HG03565 (cell line): ENCODE data around the gene ZNF621.
A peak's percentile ranks its signal among the peaks of the same experiment; 100 is the strongest.
"Not testable (repeated sequence)": the region's sequence is repeated elsewhere in the genome, so short reads cannot be mapped to it uniquely, and the experiment has no call there.

Experiments
- ATAC-seq: cut with Tn5 transposase; IDR thresholded peaks from one replicate; pipeline ENCODE4 v1.9.1; 2021; ENCODE audit warnings: mild to moderate bottlenecking, moderate library complexity; ENCODE audit not compliant: unreplicated experiment

Gene ZNF621

DNA sequence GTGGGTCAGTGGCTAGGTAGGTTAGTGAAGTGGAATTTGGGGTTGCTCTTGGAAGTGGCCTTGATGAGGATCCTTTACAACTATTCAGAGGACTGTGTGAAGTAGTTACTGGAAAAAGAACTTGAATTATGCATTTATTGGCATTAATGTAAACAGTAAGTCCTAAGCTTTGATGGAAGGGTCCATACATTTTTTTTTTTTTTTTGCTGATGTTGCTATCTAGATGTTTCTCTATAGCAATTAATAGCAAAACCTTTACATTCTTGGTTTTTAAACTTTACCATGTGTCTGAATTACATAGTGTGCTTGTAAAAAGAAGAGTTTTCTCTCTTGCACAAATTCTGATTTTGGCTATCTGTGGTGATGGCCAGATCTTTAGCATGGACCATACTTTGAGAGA, 9.5 kb downstream of the ZNF621 start:
- no peak for ATAC-seq

DNA sequence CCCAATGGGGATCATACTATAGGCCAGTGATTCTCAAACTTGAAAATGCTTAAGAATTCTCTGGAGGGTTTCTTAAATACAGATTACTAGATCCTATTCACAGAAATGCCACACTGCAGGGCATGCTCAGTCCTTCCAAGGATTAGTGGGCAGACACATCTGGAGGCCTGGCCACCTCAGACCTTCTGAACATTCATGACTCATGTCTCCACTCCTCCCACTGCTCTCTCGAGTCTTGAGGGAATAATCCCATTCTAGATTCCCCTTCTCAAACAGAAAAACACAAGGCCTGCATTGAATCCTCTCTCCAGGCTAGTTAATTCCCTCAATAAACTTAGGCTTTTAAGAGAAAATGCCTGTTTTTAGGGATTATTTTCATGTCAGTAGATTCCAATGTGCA, 22.1 kb downstream of the ZNF621 start:
- no peak for ATAC-seq

DNA sequence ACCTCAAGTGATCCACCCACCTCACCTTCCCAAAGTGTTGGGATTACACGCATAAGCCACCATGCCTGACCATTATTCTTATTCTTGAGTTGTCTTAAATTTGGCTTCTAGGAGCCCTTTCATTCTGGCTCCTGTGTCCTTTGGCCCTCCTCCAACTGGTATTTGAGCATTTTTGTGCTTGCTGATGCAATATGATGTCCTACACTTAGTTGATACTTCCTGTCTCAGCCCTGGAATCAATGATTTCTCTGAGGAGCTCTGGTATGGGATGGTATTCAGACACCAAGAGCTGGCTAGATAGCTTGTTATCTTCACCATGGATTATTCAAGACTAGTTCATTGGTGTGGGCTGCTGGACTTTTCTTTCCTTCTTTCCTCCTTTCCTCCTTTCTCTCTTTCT, 25.4 kb downstream of the ZNF621 start:
- no peak for ATAC-seq

DNA sequence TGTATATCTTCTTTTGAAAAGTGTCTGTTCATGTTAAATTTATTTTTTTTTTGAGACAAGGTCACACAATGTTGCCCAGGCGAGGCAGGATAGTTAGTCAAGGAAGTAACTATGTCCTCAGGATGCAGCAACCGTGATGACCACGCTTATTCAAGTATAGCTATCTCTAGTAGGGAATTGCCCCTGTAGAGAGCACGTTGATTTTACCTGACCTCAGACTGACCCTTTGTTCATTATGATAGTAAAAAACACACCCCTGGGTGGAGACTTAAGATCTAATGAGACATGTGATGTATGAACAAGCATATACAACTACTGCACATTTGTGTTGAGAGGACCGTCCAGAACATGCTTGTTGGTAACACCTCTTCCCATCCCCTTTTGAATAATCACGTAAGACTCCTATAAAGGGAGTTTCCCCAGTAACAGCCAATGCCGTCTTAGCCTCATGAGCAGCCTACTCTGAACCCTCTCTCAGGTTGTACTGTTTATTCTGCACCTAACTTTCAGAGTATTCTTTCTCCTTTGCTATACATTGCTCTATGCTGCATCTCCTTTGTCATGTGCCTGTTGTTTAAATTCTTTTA, 32.9 kb downstream of the ZNF621 start:
- ATAC-seq: no peak

DNA sequence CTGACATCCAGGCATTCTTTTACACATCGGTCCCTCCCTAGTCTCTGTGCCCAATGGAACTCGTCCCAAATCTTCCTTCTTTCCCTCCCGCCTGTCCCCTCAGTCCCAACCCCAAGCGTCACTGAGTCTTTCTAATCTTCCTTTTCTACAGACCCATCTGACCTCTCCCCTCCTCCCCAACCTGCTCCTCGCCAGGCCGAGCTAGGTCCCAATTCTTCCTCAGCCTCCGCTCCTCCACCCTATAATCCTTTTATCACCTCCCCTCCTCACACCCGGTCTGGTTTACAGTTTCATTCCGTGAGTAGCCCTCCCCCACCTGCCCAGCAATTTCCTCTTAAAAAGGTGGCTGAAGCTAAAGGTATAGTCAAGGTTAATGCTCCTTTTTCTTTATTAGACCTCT, 37.7 kb downstream of the ZNF621 start:
- not testable (repeated sequence) for ATAC-seq

DNA sequence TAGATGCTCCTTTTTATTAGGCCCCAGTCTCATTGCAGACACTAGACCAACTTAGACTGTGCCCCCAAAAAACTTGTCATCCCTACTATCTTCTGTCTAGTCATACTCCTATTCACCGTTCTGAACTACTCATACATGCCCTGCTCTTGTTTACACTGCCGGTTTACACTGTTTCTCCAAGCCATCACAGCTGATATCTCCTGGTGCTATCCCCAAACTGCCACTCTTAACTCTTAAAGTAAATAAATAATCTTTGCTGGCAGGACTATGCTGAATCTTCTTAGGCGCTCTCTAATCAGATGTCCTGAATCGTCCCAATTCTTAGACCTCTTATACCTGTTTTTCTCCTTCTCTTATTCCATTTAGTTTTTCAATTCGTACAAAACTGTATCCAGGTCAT, 40.9 kb downstream of the ZNF621 start:
- ATAC-seq: not testable (repeated sequence)

DNA sequence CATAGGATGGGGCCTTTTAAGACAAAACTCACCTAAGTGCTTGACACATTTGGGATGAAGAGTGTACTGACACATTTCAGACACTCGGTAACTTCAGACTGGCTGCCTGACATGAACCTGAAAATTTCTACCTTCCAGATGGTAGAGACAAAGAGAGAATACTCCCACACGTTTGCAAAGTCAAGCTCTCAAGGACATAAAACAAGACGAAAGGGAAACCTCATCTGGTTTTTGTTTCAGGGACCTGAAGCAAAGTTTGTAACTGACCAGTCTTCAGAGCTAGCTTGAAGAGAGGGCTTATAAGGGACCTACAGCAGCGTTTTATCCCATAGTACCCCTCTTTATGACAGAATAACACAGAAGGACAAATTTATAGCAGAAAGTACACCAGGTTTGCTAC, 41.9 kb downstream of the ZNF621 start:
- no peak for ATAC-seq

DNA sequence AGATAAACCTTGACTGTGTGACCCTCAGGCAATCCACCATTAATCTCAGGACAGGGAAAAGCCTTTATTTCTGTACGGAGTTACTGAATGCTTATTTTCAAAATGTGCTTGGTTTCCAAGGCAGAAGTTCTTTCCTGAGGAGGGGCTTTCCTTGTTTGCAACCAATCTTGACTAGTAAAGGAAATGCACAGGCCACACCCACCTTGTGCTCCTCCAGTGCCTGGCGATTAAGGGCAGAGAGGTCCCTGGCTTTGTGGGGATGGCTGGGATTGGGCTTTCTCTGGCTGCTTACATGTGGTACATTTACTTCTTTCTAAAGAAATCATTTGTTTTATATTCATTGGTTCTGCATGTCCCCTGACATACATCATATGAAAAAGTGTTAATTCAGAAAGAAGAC, 47.8 kb downstream of the ZNF621 start:
- ATAC-seq: no peak

DNA sequence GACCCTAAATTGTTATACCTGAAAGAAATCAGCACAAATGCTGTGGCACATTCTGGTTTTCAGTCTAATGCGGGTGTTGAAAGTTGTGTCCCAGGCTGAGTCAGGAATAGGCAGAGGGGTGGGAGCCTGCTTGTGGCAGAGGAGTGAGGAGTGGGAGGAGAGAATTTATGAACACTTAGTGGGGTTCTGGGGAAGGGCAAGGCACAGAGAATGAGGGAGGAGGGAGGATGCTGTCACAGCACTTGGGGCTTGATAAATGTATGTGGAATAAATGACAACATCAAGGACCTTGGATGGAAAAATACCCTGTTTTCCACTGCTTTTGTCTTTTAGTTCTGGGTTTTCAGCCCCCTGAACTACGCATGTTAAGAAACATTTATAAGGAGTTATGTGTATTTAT, 49.3 kb downstream of the ZNF621 start:
- ATAC-seq: no peak

DNA sequence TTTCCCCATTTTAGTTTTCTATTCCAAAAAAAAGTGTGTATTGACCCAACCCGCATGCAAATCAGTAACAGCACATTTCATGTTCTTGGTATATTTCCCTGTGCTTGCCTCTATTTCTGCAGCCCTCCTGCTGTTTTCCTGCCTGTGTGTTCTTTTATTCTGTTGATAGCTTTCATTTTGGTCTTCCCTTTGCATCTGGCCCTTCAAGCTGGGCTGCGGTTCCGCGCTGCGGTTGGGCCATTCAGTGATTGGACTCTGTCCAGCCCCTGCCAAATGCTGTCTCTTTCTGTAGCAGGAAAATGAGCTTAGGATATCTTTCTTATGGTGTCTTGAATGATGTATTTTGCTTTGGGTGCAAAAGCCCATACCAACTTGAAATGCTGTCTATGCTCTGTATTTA, 49.9 kb downstream of the ZNF621 start:
- ATAC-seq: no peak

DNA sequence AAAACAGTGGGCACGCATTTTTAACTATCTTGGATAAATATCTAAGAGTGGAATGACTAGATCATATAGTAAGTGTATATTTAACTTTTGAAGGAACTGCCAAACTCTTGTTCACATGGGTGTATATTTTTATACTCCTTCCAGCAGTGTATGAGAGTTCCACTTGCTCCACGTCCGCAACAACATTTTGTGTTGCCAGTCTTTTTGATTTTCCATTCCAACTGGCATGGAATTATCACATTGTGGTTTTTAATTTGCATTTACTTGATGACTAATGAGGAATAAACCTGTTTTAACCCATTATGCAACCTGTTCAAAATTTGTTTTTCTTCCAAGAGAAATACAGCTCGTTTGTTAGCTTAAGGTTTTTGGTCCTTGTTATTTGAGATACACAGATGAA, 51.6 kb downstream of the ZNF621 start:
- no peak for ATAC-seq

DNA sequence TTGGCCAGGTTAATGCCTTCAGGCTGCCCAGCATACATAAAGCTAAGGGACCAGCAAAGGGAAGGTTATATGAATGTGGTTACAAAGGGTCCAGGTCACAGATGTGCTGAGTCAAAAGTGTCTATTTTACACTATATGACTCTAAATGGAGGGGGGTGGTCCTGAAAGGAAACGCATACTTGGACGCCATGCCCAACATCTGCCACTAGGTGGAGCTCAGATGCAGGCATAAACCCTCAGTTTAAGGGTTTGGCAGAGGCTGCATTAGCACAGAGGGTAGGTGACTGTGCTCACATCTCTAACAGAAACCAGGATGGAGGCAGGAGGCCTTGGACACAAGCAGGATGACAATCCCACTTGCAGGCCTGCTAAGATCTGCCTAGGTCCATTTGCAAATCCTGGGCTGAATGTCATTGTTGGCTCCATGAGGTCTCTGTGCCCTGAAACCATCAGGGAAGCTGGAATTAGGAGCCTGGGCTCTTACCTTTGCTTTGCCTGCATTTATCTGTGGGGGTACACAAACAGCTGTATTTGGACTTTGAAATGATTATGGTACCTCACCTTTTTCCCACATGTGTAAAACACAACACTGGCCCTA, 55.8 kb downstream of the ZNF621 start:
- ATAC-seq: no peak

DNA sequence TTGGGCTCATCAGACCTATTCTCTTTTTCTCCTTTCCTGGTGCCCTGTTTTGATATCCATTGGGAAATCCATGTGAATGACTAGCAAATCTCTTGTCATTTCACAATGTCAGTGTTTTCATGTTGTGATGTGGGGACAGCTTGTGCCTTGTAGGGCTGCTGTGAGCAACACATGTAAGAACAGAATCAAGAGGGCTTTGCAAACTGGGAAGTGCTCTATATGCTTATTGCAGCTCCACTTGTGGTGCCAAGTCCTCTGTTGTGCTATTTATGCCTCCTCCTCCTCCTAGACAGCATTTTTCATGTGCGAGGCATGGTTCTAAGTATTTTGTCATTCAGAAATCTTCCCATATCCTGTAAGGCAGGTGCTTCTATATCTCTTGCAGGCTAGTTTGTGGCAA, 56.4 kb downstream of the ZNF621 start:
- ATAC-seq: no peak

DNA sequence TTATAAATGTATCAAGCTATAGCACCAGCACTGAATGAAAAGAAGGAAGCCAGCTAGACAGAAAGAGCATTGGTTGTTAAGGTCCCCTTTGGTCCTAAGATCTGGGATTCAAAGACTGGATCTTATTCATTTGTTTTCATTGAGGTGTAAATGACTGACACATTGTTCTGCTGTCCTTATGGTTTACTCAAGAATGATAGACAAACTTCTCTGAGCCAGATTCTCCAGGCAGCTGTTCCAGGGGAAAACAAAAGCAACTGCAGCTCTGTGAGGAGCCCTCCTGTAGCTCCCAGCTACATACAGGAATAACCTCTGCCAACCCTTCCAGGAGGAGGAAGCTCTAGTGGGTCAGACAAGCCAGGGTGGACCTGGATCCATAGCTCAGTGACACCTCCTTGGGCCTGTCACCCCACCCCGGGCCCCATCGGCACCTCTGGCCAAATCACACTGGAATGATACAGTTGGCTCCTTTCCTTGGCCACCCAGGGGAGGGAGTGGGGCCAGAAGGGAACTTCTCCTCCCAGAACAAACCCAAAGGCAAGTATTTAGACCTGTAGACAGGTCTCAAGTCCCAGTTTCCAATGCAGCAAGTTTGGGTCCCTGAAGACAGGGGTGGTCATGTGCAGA, 57.8 kb downstream of the ZNF621 start:
- no peak for ATAC-seq

DNA sequence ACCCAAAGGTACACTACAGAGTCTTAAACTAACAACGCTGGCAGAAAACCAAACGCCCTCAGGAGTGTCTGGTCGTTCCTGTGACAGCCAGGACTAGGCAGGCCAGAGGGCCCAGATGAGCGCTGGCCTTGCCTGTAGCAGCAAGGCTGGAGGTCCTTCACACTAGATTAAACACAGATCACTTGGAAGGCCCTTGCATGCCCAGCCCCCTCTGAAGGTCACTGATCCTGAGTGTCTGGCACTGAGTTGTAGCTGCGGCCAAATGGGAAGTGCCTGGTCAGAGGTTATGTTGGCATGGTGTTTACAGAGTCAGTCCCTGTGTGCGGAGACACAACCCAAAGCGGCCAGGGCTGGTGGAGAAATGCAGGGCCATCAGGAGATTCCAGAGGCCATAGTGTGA, 58.9 kb downstream of the ZNF621 start:
- ATAC-seq: no peak

DNA sequence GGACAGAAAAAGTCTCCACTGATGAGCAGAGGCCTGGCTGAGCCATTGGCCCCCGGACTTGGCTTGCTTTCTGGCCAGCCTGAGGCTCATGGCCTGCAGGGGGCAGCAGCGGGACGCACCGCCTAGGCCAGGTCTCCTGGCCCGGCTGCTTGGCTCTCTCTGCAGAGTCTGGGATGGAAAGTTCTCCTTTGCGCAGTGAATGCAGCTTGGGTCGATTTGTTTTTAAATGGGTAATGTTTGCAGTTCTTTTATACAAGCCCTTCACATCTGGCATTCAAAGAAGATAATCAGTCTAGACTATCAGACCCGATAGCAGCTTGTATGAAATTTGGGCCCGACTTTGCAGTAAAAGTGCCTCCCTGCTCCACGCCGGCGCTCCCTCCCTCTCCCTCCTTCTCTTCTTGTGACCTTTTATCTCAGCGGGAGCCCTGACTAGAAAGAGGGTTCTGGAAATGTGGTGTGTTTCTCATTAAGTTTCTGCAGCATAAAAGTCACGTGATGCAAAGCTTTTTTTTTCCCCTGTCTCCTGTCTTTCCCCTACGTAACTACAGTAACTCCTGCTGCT, 59.9 kb downstream of the ZNF621 start:
- no peak for ATAC-seq

DNA sequence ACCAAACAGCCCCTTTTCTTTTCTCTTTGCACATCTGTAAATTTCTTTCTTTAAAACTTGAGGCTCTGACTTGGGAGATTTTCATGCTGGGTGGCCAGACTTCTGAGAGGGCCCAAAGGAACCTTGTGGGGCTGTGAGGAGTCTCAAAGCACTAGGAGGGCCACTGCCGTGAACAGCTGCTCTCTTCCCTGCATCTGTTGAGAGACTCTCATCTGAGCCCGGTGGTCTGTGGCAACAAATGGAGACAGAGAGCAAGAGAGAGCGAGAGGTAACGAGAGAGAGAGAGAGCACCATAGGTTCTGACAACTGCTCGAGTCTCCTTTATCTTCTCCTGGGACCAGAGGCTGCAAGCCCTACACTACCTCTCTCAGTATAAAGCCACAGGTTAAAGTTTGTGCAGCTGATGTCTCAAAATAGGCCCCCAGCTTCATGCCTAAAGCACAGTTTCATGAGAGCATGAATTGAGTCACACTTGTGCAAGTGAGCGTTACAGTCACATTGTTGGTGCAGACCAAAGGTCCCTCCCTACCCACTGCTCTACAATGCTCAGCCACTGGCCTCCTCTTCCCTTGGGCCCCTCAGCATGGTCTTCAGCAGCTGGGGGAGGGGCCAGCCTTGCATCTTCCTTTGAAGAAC, 60.7 kb downstream of the ZNF621 start:
- peak; percentile 69 for ATAC-seq

DNA sequence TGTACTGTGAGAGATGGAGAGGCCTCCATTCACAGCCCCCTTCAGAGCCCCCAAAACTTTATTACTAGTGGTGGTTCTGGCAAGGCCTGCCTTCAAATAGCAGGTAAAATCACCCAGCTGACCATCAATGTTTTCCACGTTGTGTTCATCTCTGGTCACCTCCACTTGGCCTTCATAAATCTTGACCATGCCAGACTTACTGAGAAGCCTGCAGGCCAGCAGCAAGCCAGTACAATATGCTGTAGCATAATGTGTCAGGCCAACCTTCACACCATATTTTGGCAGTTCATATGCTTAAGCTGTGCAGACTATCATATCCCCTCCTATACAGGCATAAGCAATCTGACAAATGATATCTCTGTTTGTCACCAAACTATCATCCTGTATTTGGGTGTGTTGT, 62.1 kb downstream of the ZNF621 start:
- no peak for ATAC-seq

DNA sequence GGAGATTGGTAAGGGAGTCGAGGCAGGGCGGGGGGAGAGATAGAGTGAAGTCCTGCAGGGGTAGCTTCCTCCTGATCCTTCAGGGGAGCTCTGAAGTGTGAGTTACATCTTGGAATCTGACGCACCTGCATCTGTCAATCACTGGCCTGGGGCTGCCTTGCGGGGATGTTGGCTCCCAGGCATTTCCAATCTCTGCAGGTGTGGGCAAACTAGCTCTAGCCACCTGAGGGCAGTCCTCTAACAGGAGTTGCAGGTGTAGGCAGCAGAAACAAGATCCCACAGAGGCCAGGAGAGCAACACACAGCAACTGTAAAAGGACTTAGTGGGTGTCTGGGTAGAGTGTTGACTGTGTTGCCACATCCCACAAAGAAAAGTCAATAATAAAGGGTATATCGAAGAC, 63.6 kb downstream of the ZNF621 start:
- ATAC-seq: no peak
